GM21529 (cell line): ENCODE measurements around the gene SLC23A3.

ENCODE experiments used
- ATAC-seq: cut with Tn5 transposase; IDR thresholded peaks from one replicate; pipeline ENCODE4 v1.9.1; 2021; ENCODE audit not compliant: unreplicated experiment

SLC23A3 gene

GRCh38 chr2:219176818-219177551 lies 7.2 kb upstream of the SLC23A3 start, which contains the start of gene CNPPD1:
Gene CNPPD1 (minus strand): TSS chr2:219176925. CDS start chr2:219176828, 97 bp downstream.
- peak; percentile 71 for ATAC-seq

DNA sequence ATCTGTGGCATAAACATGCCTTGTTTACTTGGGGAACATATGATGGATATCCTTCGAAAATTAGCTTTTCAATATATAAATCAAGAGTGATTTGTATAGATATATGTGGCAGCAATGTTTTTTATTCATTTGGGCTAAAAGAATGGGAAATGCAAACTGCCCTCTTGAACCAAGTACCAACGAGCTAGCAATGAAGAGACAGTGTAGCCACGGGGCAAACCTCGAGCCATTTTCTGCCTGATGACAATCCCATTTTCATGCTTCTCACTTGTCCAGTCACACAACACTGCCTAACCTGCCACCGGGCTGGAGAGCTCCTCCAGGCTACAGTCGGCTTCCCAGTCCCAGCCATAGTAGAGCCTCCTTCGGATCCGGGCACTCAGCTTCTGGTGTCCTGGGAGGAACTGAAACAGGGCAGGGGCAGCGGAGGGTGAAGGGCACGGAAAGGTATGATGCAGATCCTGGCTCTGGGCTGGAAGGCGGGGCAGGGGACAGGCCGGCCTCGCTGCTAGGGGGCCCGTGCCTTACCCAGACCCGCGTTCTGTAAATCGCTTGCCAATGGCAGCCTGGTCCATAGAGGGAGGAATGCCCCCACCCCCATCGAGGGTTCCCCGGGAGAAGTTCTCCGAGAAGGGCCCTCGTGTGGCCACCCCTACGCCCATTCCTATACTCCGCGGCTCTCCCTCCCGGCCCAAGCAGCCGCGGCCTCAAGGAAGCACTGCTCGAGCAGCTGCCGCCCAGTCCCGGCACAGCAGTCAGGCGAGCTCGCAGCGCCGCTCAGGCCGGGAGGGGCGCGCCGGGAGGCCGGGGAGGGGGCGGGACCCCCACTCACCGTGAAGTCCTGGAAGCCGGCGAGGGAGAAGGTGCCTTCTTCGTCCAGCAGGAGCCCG lies 6.3 kb upstream of the SLC23A3 start:
- ATAC-seq: peak; percentile 35

GRCh38 chr2:219175486-219175885 lies 5.7 kb upstream of the SLC23A3 start:
- ATAC-seq: no peak

- ATAC-seq: no peak
Observed at GRCh38 chr2:219174801-219175200, 5.0 kb upstream of the SLC23A3 start.

- ATAC-seq: no peak
Observed at GRCh38 chr2:219174146-219174545, 4.3 kb upstream of the SLC23A3 start.

- no peak for ATAC-seq
Observed at GRCh38 chr2:219173176-219173575, 3.3 kb upstream of the SLC23A3 start.

DNA sequence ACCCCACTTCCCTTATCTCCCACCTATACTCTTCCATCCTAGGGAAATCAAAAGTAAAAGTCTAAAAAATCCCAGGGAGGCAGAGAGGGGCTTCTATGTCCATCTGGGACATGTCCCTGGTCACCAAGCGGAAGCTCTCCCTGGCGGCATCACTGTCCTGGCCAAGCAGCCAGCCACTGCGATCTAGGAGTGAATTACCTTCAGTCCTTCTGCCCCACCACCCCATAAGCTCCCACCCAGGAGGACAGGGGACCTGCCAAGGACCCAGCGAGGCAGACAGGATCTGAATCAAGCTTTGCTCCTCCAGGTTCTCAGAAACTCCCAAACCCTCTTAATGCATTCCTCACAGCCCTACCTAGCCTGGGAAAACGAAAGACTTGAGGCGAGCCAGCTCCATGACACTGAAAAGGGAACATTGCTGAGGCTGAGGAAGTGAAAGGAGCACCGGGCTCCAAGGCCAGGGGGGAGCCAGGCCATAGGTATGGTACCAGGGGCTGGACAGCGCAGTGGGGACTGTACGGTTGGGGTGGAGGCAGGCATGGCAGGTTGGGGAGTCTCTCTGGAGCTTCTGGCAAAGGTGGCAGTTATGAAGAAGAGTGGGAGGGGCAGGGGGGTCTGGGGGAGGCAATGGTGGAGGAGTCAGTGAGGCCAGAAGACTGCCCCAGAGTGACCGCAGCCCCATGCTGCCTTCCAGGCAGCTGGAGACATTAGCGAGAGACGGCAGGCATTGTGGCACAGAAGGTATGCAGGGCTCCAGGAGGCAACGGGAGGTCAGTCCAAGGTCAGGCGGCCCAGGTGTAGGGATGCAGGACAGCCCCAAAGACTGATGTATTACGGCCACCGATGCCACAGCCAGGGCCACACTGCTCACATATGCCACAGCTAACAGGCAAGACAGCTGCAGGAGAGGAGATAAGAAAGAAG lies 2.7 kb upstream of the SLC23A3 start:
- no peak for ATAC-seq

- ATAC-seq: no peak
Observed at GRCh38 chr2:219171231-219171651, 1.4 kb upstream of the SLC23A3 start.

- no peak for ATAC-seq
Observed at GRCh38 chr2:219168932-219169331, 897 bp downstream of the SLC23A3 start.

- no peak for ATAC-seq
Observed at GRCh38 chr2:219168526-219168925, 1.3 kb downstream of the SLC23A3 start.

GRCh38 chr2:219167997-219168396 lies 1.8 kb downstream of the SLC23A3 start:
- ATAC-seq: no peak

DNA sequence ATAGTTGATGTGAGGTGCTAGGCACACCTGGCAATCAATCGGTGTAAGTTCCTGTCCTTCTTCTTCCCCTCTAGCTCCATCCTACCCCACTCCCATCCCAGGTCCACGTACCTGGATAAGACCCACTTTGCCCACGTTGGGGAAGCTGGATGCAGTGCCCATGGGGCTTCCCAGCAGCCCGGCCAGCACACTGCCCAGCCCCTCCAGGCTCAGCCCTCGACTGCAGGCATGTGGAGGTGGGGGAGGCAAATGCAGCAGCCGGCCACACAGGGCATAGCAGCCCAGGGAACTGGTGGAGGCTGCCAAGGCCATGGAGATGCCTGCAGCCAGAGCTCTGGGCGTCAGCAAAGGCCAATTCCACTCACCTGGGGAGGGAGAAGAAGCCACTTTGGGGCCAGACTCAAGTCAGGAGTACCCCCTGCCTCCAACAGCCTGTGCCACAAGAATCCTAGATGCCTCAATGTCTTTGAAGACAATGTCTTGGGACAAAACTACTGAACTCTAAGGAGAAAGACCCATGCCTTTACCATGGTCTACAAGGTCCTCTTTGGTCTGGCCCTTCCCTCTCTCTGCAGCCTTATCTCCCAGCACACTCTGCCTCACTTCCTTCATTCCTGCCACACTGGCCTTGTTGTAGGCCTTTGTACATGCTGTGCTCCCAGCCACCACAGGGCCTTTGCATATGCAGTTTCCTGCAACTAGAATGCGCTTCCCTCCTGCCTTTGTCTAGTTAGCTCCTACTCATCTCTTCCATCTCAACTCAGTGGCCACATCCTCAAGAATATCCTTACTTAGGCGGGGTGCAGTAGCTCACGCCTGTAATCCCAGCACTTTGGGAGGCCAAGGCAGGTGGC lies 4.5 kb downstream of the SLC23A3 start:
- no peak for ATAC-seq

DNA sequence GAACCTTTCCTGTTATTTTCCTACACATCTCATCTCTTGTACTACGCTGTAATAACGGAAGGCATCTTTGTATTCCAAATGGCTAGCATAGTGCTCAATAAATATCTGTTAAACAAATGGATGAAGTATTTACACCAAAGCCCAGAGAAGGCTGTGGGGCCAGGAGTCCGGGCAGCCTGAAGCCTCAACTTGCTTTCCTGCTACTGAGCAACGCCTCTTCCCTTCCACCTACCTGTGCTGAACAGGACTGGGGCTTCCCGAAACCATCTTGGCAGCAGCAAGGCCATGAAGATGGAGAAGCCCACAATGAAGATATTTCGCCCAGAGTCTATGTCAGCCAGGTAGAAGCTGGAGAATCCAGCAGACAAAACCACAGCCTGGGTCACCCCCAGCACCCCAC lies 6.7 kb downstream of the SLC23A3 start:
- ATAC-seq: no peak

- ATAC-seq: no peak
Observed at GRCh38 chr2:219161097-219161496, 8.7 kb downstream of the SLC23A3 start.

GRCh38 chr2:219160186-219161017 lies 9.4 kb downstream of the SLC23A3 start, which contains the start of gene NHEJ1:
Gene NHEJ1 (minus strand): TSS chr2:219160815. CDS start chr2:219158362, 2,453 bp downstream.
- ATAC-seq: peak; percentile 90

DNA sequence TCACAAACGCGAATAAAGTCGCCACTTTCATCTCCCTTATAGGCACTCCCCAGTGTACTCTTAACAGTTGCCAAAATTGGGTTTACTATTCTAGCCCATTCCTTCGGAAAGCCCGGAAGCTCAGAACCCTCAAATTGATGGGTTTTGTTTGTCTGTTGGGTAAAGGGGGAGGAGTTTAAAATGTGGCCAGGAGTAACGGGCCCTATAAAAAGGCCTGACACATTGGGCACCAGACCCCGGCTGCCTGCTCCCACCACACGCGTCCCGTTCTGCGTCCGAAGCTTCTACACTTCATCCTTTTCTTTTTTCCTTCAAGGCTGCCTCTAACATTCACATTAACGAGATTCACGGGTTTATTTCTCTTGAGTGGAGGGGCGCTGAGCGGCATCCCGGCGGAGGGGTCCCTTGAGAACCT lies 10.1 kb downstream of the SLC23A3 start:
- ATAC-seq: peak; percentile 1

GRCh38 chr2:219158586-219158985 lies 11.2 kb downstream of the SLC23A3 start:
- no peak for ATAC-seq

- ATAC-seq: no peak
Observed at GRCh38 chr2:219158025-219158424, 11.8 kb downstream of the SLC23A3 start.

DNA sequence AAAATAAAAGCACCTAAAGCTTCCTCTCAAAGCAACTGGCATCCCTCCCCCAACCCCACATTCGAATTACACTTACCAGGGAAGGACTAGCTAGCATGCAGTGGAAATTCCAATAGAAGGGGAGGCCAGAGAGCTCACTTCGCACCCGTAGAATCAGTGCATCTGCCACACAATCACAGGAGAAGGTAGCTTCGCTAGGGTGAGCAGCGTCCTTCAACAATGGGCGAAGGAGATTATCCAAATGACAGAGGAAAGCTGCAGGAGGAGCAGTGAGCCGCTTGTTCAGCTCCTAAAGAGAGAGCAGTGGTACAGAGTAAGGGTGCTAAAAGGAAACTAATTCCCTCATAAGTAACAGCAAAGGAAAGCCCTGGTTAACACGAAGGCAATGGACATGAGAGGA lies 12.4 kb downstream of the SLC23A3 start:
- ATAC-seq: no peak
